CD14-positive monocyte (primary cell): ENCODE results near the gene PLAGL2. TPM values are rescaled to one million over a fixed set of nuclear protein-coding genes. Genes with fewer than 3 reads are reported as not detected.

Source experiments
- DNase-seq, 3 donors: peaks; one replicate each; pipeline ENCODE4 v3.0.0-alpha.2; 2011 to 2022
- H2AFZ ChIP-seq: 2 replicates; pipeline ENCODE4 v1.6.0; 2012; ENCODE audit warnings: mild to moderate bottlenecking, low read depth, low read length, inconsistent platforms; ENCODE audit not compliant: insufficient read depth, poor library complexity, severe bottlenecking
- H3K27ac ChIP-seq, 2 donors: 1 replicate in 1 of 2; 2 replicates in 1 of 2; pipeline ENCODE4 v1.5.1; 2012 to 2013; ENCODE audit warnings: low read length in 2 of 2, control low read depth in 1 of 2, inconsistent platforms in 1 of 2, low read depth in 1 of 2, mild to moderate bottlenecking in 1 of 2
- H3K27me3 ChIP-seq, 2 donors: one replicate each; pipeline versions ENCODE4 v1.6.0 to v1.6.1; 2011 to 2013; ENCODE audit warnings: low read length in 2 of 2; ENCODE audit not compliant: control insufficient read depth in 2 of 2, insufficient read depth in 2 of 2
- H3K36me3 ChIP-seq, 2 donors: replicated peaks in 1 of 2; 1 replicate in 1 of 2; 2 replicates in 1 of 2; pipeline versions ENCODE4 v1.5.1 to v1.6.1; 2012 to 2013; ENCODE audit warnings: low read length in 2 of 2, control low read depth in 1 of 2, inconsistent platforms in 1 of 2, mild to moderate bottlenecking in 1 of 2; ENCODE audit not compliant: insufficient read depth in 2 of 2, control insufficient read depth in 1 of 2
- H3K4me1 ChIP-seq, 2 donors: 1 replicate in 1 of 2; 2 replicates in 1 of 2; pipeline versions ENCODE4 v1.5.1 to v1.6.1; 2012 to 2013; ENCODE audit warnings: low read length in 2 of 2, control low read depth in 1 of 2, inconsistent platforms in 1 of 2, mild to moderate bottlenecking in 1 of 2, moderate library complexity in 1 of 2; ENCODE audit not compliant: insufficient read depth in 2 of 2, control insufficient read depth in 1 of 2
- H3K4me2 ChIP-seq: replicated peaks from 2 replicates; pipeline ENCODE3; 2012; ENCODE audit warnings: low read length, moderate library complexity, mild to moderate bottlenecking; ENCODE audit not compliant: poor library complexity, severe bottlenecking; ENCODE audit errors: extremely low read depth
- H3K4me3 ChIP-seq, 3 experiments: fragments of 200-600 bp in 1 of 3; sonication (generic) in 1 of 3; replicated peaks in 1 of 3; 1 replicate in 2 of 3; 2 replicates in 1 of 3; pipeline ENCODE4 v1.5.1; 2011 to 2013; ENCODE audit warnings: low read length in 3 of 3, mild to moderate bottlenecking in 3 of 3, control low read depth in 2 of 3, low read depth in 2 of 3, inconsistent platforms in 1 of 3, moderate library complexity in 1 of 3
- H3K79me2 ChIP-seq: 2 replicates; pipeline ENCODE4 v1.6.0; 2012; ENCODE audit warnings: mild to moderate bottlenecking, control low read depth, inconsistent platforms, low read length, moderate library complexity; ENCODE audit not compliant: insufficient read depth
- H3K9ac ChIP-seq: 2 replicates; pipeline ENCODE4 v1.6.0; 2017; ENCODE audit warnings: low read length, mild to moderate bottlenecking; ENCODE audit not compliant: insufficient read depth, poor library complexity, severe bottlenecking
- H3K9me3 ChIP-seq, 2 donors: replicated peaks in 1 of 2; 1 replicate in 1 of 2; 2 replicates in 1 of 2; pipeline versions ENCODE4 v1.5.1 to v1.6.1; 2012 to 2013; ENCODE audit warnings: low read length in 2 of 2, control low read depth in 1 of 2; ENCODE audit not compliant: control insufficient read depth in 1 of 2, insufficient read depth in 1 of 2
- H4K20me1 ChIP-seq: 2 replicates; pipeline ENCODE4 v1.6.0; 2012; ENCODE audit warnings: mild to moderate bottlenecking, low read length, control low read depth, moderate library complexity; ENCODE audit not compliant: insufficient read depth
- H3K27ac Mint-ChIP-seq, 7 donors: one replicate each; pipeline ENCODE4 v1.8.0; 2020; ENCODE audit warnings: mild to moderate bottlenecking in 7 of 7, mixed read lengths in 7 of 7, moderate library complexity in 6 of 7, inconsistent platforms in 2 of 7
- H3K27me3 Mint-ChIP-seq, 3 donors: one replicate each; pipeline ENCODE4 v1.8.0; 2021 to 2022; ENCODE audit warnings: low read depth in 3 of 3, mild to moderate bottlenecking in 3 of 3, mixed read lengths in 3 of 3, moderate library complexity in 3 of 3, inconsistent platforms in 1 of 3
- H3K36me3 Mint-ChIP-seq, 2 donors: one replicate each; pipeline ENCODE4 v1.8.0; 2020; ENCODE audit warnings: mixed read lengths in 2 of 2, inconsistent platforms in 1 of 2, mild to moderate bottlenecking in 1 of 2
- H3K4me1 Mint-ChIP-seq: one replicate; pipeline ENCODE4 v1.8.0; 2020; ENCODE audit warnings: mild to moderate bottlenecking, mixed read lengths
- H3K4me3 Mint-ChIP-seq, 2 donors: one replicate each; pipeline ENCODE4 v1.8.0; 2020; ENCODE audit warnings: mild to moderate bottlenecking in 2 of 2, mixed read lengths in 2 of 2, moderate library complexity in 1 of 2
- H3K9me3 Mint-ChIP-seq, 7 donors: one replicate each; pipeline ENCODE4 v1.8.0; 2020 to 2022; ENCODE audit warnings: mixed read lengths in 7 of 7, mild to moderate bottlenecking in 6 of 7, moderate library complexity in 6 of 7, inconsistent platforms in 2 of 7
- WGBS: methylation state at CpG from one replicate; pipeline ENCODE4 v1.1.5; 2013; ENCODE audit warnings: missing lambda C conversion rate; ENCODE audit not compliant: insufficient coverage; 5-methylcytosine and 5-hydroxymethylcytosine counted together
- intact Hi-C, 2 donors: fragments of 100-400 bp; cut with micrococcal nuclease; formaldehyde crosslinking; loops; one replicate each; pipeline versions ENCODE4 v1.15.0 to v1.15.1; 2023
- polyA plus RNA-seq, 3 donors: library from polyadenylated mRNA; depleted of rRNA in 1 of 3; unstranded in 2 of 3; stranded (reverse) in 1 of 3; fragments of 300-500 nt in 2 of 3; fragments of >200 nt in 1 of 3; fragmentation: Illumina TruSeq in 2 of 3; gene quantifications; 1 replicate in 2 of 3; 2 replicates in 1 of 3; pipeline ENCODE4 v1.2.3, GENCODE V29; 2012 to 2021
- TF ChIP-seq, protein P1 (sequence below): fragments of 200-600 bp; IDR thresholded peaks from one replicate; pipeline ENCODE4 v1.8.0; 2022; ENCODE audit warnings: antibody characterized with exemption, mild to moderate bottlenecking

Gene PLAGL2
- polyA plus RNA-seq, 3 donors = 6.2 to 31.7 (median 14.7) TPM

- Histone ChIP-seq H3K4me1 (peaks cover 14 to 21% of the 10 kb centered on the region in 2 donors), H2AFZ (no peak overlapping the region), H3K36me3 (no peaks in the 10 kb centered on the region), H3K4me2 (no peak overlapping the region), H3K4me3 (no peak overlapping the region), H3K27me3 (no peaks in the 10 kb centered on the region), H3K79me2 (no peaks in the 10 kb centered on the region), H3K9me3 (no peaks in the 10 kb centered on the region), H3K27ac (no peak overlapping the region), H4K20me1 (no peaks in the 10 kb centered on the region), H3K9ac (no peak overlapping the region)
- Mint-ChIP-seq H3K27ac (no peak overlapping the region), H3K36me3 (no peaks in the 10 kb centered on the region), H3K4me1 (peaks cover 21% of the 10 kb centered on the region), H3K27me3 (peaks cover 0 to 2% (median 0%) of the 10 kb centered on the region in 3 donors), H3K9me3 (peaks cover 0 to 2% (median 0%) of the 10 kb centered on the region in 7 donors), H3K4me3 (no peak overlapping the region)
- intact Hi-C loops = no loop called here
- no peak for DNase-seq
- TF ChIP-seq, protein P1, sequence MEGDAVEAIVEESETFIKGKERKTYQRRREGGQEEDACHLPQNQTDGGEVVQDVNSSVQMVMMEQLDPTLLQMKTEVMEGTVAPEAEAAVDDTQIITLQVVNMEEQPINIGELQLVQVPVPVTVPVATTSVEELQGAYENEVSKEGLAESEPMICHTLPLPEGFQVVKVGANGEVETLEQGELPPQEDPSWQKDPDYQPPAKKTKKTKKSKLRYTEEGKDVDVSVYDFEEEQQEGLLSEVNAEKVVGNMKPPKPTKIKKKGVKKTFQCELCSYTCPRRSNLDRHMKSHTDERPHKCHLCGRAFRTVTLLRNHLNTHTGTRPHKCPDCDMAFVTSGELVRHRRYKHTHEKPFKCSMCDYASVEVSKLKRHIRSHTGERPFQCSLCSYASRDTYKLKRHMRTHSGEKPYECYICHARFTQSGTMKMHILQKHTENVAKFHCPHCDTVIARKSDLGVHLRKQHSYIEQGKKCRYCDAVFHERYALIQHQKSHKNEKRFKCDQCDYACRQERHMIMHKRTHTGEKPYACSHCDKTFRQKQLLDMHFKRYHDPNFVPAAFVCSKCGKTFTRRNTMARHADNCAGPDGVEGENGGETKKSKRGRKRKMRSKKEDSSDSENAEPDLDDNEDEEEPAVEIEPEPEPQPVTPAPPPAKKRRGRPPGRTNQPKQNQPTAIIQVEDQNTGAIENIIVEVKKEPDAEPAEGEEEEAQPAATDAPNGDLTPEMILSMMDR = no peak
- 100% methylated on average over 1 of the region's 4 CpGs for WGBS
These were observed 37.4 kb upstream of the PLAGL2 start for GRCh38 chr20:32244959-32245358.

- H3K27me3 Mint-ChIP-seq = peaks cover 0 to 2% (median 0%) of the 10 kb centered on the region in 3 donors
- no peak overlapping the region for H3K27ac Mint-ChIP-seq
- no peaks in the 10 kb centered on the region for H3K27me3 ChIP-seq
- H3K4me3 ChIP-seq = no peak overlapping the region
- no peak for DNase-seq
- no peaks in the 10 kb centered on the region for H4K20me1 ChIP-seq
- no peak overlapping the region for H3K4me3 Mint-ChIP-seq
- 100% methylated on average over 1 of the region's 6 CpGs for WGBS
- no peaks in the 10 kb centered on the region for H3K36me3 ChIP-seq
- peaks cover 0 to 2% (median 0%) of the 10 kb centered on the region in 7 donors for H3K9me3 Mint-ChIP-seq
- H3K36me3 Mint-ChIP-seq = no peaks in the 10 kb centered on the region
- H3K79me2 ChIP-seq = no peaks in the 10 kb centered on the region
- H2AFZ ChIP-seq = no peak overlapping the region
- intact Hi-C loops = no loop called here
- H3K9ac ChIP-seq = no peak overlapping the region
- peaks cover 15 to 23% of the 10 kb centered on the region in 2 donors for H3K4me1 ChIP-seq
- H3K9me3 ChIP-seq = no peaks in the 10 kb centered on the region
- no peak overlapping the region for H3K4me2 ChIP-seq
- TF ChIP-seq, protein P1 = no peak
- H3K27ac ChIP-seq = no peak overlapping the region
- peaks cover 23% of the 10 kb centered on the region for H3K4me1 Mint-ChIP-seq
These were observed 36.7 kb upstream of the PLAGL2 start for GRCh38 chr20:32244150-32244823.
